ENCODE data around the gene PPM1M.

The PPM1M gene

DNA sequence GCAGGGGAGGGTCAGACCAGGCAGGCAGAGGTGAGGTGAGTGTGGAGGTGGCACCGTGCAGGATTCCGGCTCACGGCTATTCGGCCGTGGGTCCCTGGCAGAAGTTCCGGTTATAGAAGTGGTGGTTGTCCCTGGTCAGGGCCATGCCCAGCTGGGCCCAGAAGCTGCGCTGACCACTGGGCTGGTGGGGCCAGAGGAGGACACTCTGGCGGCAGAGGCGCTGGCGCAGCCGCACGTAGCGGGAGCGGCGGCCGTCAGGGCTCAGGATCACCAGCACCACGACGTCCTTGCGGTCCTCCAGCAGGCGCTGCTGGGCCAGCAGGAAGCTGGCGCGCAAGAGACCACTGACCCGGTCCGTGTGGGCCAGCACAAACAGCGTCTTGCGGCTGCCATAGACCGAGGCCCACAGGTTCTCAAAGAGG lies 24.4 kb upstream of the PPM1M start:
- no peaks in the 10 kb centered on the region for H3K9me3 ChIP-seq
- TF ChIP-seq CTCF (IDR thresholded peaks at IDR 0.05) = no peak
- H3K4me3 ChIP-seq (ENCODE audit: low read depth in 1 of 2, low read length in 1 of 2) = no peak overlapping the region
- peaks cover 45% of the 10 kb centered on the region for H3K36me3 ChIP-seq
- peaks cover 39 to 58% of the 10 kb centered on the region in 2 experiments for H3K4me1 ChIP-seq (ENCODE audit: control insufficient read depth in 1 of 2, insufficient read depth in 1 of 2, low read depth in 1 of 2, low read length in 1 of 2)
- no peak overlapping the region for H3K27ac ChIP-seq
- H3K27me3 ChIP-seq = no peaks in the 10 kb centered on the region

DNA sequence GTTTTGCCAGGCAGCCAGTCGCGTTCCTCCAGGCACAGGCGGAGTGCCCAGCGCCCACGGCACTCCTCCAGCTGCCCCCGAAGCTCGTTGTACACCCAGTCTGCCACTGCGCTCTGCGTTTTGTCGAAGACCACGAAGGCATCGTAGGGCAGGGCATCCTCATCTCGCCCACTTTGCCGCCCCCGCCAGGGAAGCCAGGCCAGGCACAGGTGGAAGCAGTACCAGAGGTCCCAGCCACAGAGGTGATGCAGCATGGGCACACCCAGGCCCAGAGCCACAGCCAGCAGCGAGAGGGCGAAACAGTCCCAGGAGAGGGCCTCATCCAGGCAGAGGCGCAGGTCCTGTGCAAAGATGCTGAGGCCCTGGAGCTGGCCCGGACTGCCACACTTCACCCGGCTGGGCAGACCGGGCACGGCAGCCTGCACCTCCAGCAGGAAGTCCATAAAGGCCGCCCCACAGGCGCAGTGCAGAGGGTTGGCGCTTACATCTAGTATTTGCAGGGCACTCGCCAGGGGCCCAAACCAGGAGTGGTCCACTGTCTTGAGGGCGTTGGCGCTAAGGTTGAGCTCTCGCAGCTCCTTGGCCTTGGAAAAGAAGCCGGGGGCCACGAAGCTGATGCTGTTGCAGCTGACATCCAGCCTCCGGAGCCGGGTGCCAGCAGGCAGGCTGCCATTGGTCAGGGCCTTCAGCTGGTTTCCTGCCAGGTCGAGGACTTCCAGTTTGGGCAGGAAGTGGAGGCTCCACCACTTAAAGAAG lies 23.8 kb upstream of the PPM1M start:
- peaks cover 42 to 59% of the 10 kb centered on the region in 2 experiments for H3K4me1 ChIP-seq (ENCODE audit: control insufficient read depth in 1 of 2, insufficient read depth in 1 of 2, low read depth in 1 of 2, low read length in 1 of 2)
- no peak overlapping the region for H3K27ac ChIP-seq
- no peak overlapping the region for H3K4me3 ChIP-seq (ENCODE audit: low read depth in 1 of 2, low read length in 1 of 2)

GRCh38 chr3:52222319-52223221 lies 23.0 kb upstream of the PPM1M start:
- H3K4me1 ChIP-seq (ENCODE audit: control insufficient read depth in 1 of 2, insufficient read depth in 1 of 2, low read depth in 1 of 2, low read length in 1 of 2) = peaks cover 38 to 51% of the 10 kb centered on the region in 2 experiments
- H3K27ac ChIP-seq = no peak overlapping the region
- no peak for TF ChIP-seq CTCF (IDR thresholded peaks at IDR 0.05)
- no peaks in the 10 kb centered on the region for H3K27me3 ChIP-seq
- H3K36me3 ChIP-seq = peaks cover 47% of the 10 kb centered on the region
- H3K4me3 ChIP-seq (ENCODE audit: low read depth in 1 of 2, low read length in 1 of 2) = no peak overlapping the region
- no peaks in the 10 kb centered on the region for H3K9me3 ChIP-seq

More for the DNA sequence above, 23.8 kb upstream of the PPM1M start:
- H3K27me3 ChIP-seq = no peaks in the 10 kb centered on the region
- TF ChIP-seq CTCF (IDR thresholded peaks at IDR 0.05) = no peak
- peaks cover 40% of the 10 kb centered on the region for H3K36me3 ChIP-seq
- H3K9me3 ChIP-seq = no peaks in the 10 kb centered on the region

DNA sequence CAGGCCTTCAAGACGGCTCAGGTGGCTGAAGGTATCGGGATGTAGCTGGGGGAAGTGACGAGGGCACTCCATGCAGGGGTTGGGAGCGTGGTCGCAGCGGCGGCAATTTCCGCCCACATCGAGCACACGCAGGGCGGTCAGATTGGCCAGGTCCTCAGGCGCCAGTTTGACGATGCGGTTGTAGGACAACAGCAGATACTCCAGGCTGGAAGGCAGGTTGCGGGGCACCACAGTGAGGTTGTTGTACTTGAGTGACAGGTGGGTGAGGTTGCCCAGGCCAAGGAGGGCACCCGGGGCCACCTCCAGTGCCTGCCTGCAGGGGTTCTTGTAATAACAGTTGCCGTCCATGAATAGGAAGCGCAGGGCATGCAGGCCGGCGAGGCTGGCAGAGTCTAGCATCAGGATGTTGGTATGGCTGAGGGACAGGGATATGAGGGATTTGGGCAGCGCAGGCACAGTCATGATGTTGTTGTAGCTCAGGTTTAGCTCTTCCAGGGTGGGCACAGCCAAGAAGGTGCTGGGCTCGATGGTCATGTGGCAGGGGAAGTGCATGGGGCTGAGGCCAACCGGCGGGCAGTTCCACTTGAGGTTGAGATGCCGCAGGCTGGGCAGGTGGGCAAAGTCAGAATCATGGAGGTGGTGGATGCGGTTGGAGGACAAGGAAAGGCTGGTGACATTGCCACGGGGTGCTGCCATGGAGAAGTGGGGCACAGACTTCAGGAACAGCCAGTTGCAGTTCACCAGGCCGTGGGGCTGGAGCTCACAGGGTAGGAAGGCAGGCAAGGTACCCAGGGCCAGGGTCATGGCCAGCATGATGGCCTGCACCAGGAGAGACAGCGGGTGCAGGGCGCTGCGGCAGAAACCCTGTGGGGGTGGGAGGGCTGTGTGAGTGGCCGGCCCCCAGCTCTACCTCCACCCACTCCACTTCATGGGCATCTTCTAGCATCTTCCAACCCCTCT lies 21.8 kb upstream of the PPM1M start:
- Histone ChIP-seq H3K27ac (no peak overlapping the region), H3K4me3 (ENCODE audit: low read depth in 1 of 2, low read length in 1 of 2) (no peak overlapping the region), H3K36me3 (peaks cover 59% of the 10 kb centered on the region), H3K4me1 (ENCODE audit: control insufficient read depth in 1 of 2, insufficient read depth in 1 of 2, low read depth in 1 of 2, low read length in 1 of 2) (peaks cover 29 to 39% of the 10 kb centered on the region in 2 experiments), H3K9me3 (no peaks in the 10 kb centered on the region), H3K27me3 (no peaks in the 10 kb centered on the region)
- no peak for TF ChIP-seq CTCF (IDR thresholded peaks at IDR 0.05)

Data from neutrophil (primary cell).